Measurements from ENCODE around the gene PNCK.
"Not testable (repeated sequence)": the region's sequence is repeated elsewhere in the genome, so short reads cannot be mapped to it uniquely, and the experiment has no call there.

- TF ChIP-seq CTCF (conservative IDR thresholded peaks at IDR 0.05 in 1 of 2, IDR thresholded peaks at IDR 0.05 in 1 of 2; ENCODE audit: low read depth in 1 of 2, low read length in 2 of 2); EZH2 (IDR thresholded peaks at IDR 0.05; ENCODE audit: low read length, missing control alignments): not testable (repeated sequence)
Observed at GRCh38 chrX:153705403-153706060, 31.9 kb upstream of the PNCK start.
